Activated CD8-positive, alpha-beta T cell treated with anti-CD3 and anti-CD28 coated beads, Interleukin-2, amount 10 ng/mL, durations not matched to agents 7 days and 5 days (primary cell): ENCODE results near the gene UBAP2L. TPM values are rescaled to one million over a fixed set of nuclear protein-coding genes. Genes with fewer than 3 reads are reported as not detected.
"Not testable (repeated sequence)": the region's sequence is repeated elsewhere in the genome, so short reads cannot be mapped to it uniquely, and the experiment has no call there.

ENCODE experiments used
- ATAC-seq: fragments of 150-1000 bp; cut with Tn5 transposase; one replicate; pipeline ENCODE4 v1.10.0; 2021; ENCODE audit warnings: moderate library complexity
- CTCF ChIA-PET: fragments of 350-600 bp; sonication (Branson Sonifier 250); formaldehyde crosslinking; loops from one replicate; lab custom pipeline; 2021; ENCODE audit warnings: antibody characterized with exemption; lab: Charles Lee
- POLR2A ChIA-PET: fragments of 350-600 bp; sonication (Branson Sonifier 250); formaldehyde crosslinking; loops from one replicate; lab custom pipeline; 2021; ENCODE audit warnings: antibody characterized with exemption; lab: Charles Lee
- DNase-seq: peaks from one replicate; pipeline ENCODE4 v3.0.0-alpha.2; 2020
- H3K27ac Mint-ChIP-seq: one replicate; pipeline ENCODE4 v1.8.0; 2021; ENCODE audit warnings: mild to moderate bottlenecking, mixed read lengths
- H3K27me3 Mint-ChIP-seq: one replicate; pipeline ENCODE4 v1.8.0; 2021; ENCODE audit warnings: low read depth, mixed read lengths
- H3K36me3 Mint-ChIP-seq: one replicate; pipeline ENCODE4 v1.8.0; 2021; ENCODE audit warnings: low read depth, mixed read lengths
- H3K4me1 Mint-ChIP-seq: one replicate; pipeline ENCODE4 v1.8.0; 2021; ENCODE audit warnings: low read depth, mixed read lengths
- H3K4me3 Mint-ChIP-seq: one replicate; pipeline ENCODE4 v1.8.0; 2021; ENCODE audit warnings: mild to moderate bottlenecking, mixed read lengths
- H3K9me3 Mint-ChIP-seq: one replicate; pipeline ENCODE4 v1.8.0; 2022; ENCODE audit warnings: mixed read lengths; ENCODE audit not compliant: insufficient read depth
- total RNA-seq, 2 experiments: library from RNA; stranded (reverse); gene quantifications; one replicate each; pipeline ENCODE4 v1.2.3, GENCODE V29; 2021

UBAP2L gene
- total RNA-seq, 2 experiments from 2014 or later = 176 to 179 TPM

- H3K4me3 Mint-ChIP-seq, H3K9me3 Mint-ChIP-seq, H3K27me3 Mint-ChIP-seq, POLR2A ChIA-PET, DNase-seq, CTCF ChIA-PET, H3K4me1 Mint-ChIP-seq, ATAC-seq: not testable (repeated sequence)
- peak overlapping the region; percentile 47 for H3K27ac Mint-ChIP-seq
- H3K36me3 Mint-ChIP-seq = peaks cover 41% of the 10 kb centered on the region
Observed at GRCh38 chr1:154205778-154206177, 15.0 kb upstream of the UBAP2L start.

GRCh38 chr1:154206196-154206595 is 14.6 kb upstream of the UBAP2L start, which contains the start of gene CFAP141:
Gene CFAP141 (minus strand): TSS chr1:154206333. CDS start chr1:154206307, 26 bp downstream.
- Mint-ChIP-seq H3K36me3 (peaks cover 41% of the 10 kb centered on the region), H3K9me3 (no peaks in the 10 kb centered on the region), H3K4me3 (no peak within 1 kb of the TSS), H3K4me1 (peaks cover 4% of the 10 kb centered on the region), H3K27me3 (no peaks in the 10 kb centered on the region), H3K27ac (peak within 1 kb of the TSS; percentile 47)
- POLR2A ChIA-PET = no interaction called here
- peak; percentile 71 for ATAC-seq
- CTCF ChIA-PET = no interaction called here
- DNase-seq = no peak

- Mint-ChIP-seq H3K27me3 (no peaks in the 10 kb centered on the region), H3K27ac (no peak overlapping the region), H3K36me3 (peaks cover 47% of the 10 kb centered on the region), H3K4me3 (no peak overlapping the region), H3K4me1 (peaks cover 4% of the 10 kb centered on the region), H3K9me3 (no peaks in the 10 kb centered on the region)
- ChIA-PET CTCF (interaction anchor here (0.9 to 1.4 kb wide), 3 partner anchors 8 to 128 kb away, joined by 3 to 5 read pairs (median 4); a partner anchor contains a TSS), POLR2A (no interaction called here)
- no peak for DNase-seq
- no peak for ATAC-seq
Observed at GRCh38 chr1:154207262-154207661, 13.5 kb upstream of the UBAP2L start.

GRCh38 chr1:154208677-154209388 is 11.9 kb upstream of the UBAP2L start:
- H3K4me1 Mint-ChIP-seq = peaks cover 4% of the 10 kb centered on the region
- H3K4me3 Mint-ChIP-seq = no peak overlapping the region
- no peaks in the 10 kb centered on the region for H3K9me3 Mint-ChIP-seq
- ATAC-seq (no peak), DNase-seq (no peak)
- ChIA-PET CTCF (interaction anchor here (1.4 kb wide), 1 partner anchor 9 kb away, joined by 5 read pairs; no protein-coding TSS in a partner anchor), POLR2A (no interaction called here)
- H3K27me3 Mint-ChIP-seq = no peaks in the 10 kb centered on the region
- H3K36me3 Mint-ChIP-seq = peaks cover 59% of the 10 kb centered on the region
- no peak overlapping the region for H3K27ac Mint-ChIP-seq

- H3K4me1 Mint-ChIP-seq = peaks cover 13% of the 10 kb centered on the region
- ChIA-PET CTCF (interaction anchor here (3.9 kb wide), 1 partner anchor 13 kb away, joined by 14 read pairs; no protein-coding TSS in a partner anchor), POLR2A (no interaction called here)
Observed at GRCh38 chr1:154212083-154212482, 8.7 kb upstream of the UBAP2L start.

GRCh38 chr1:154213274-154213673 is 7.5 kb upstream of the UBAP2L start:
- ChIA-PET CTCF (interaction anchor here (1.0 to 3.9 kb wide), 2 partner anchors 14 to 122 kb away, joined by 3 to 14 read pairs; no protein-coding TSS in a partner anchor), POLR2A (interaction anchor here (0.6 kb wide), 1 partner anchor 313 kb away, joined by 3 read pairs; no protein-coding TSS in a partner anchor)
- peaks cover 56% of the 10 kb centered on the region for H3K36me3 Mint-ChIP-seq
- peaks cover 25% of the 10 kb centered on the region for H3K4me1 Mint-ChIP-seq
- no peak for DNase-seq
- no peak overlapping the region for H3K27ac Mint-ChIP-seq
- H3K4me3 Mint-ChIP-seq = no peak overlapping the region
- no peaks in the 10 kb centered on the region for H3K27me3 Mint-ChIP-seq
- ATAC-seq = no peak
- H3K9me3 Mint-ChIP-seq = no peaks in the 10 kb centered on the region

More at GRCh38 chr1:154212083-154212482, 8.7 kb upstream of the UBAP2L start:
- Mint-ChIP-seq H3K27ac (peak overlapping the region; percentile 71), H3K27me3 (no peaks in the 10 kb centered on the region), H3K9me3 (no peaks in the 10 kb centered on the region), H3K4me3 (no peak overlapping the region), H3K36me3 (peaks cover 55% of the 10 kb centered on the region)
- DNase-seq (no peak), ATAC-seq (no peak)

- peak overlapping the region; percentile 98 for H3K27ac Mint-ChIP-seq
- no peaks in the 10 kb centered on the region for H3K27me3 Mint-ChIP-seq
- H3K36me3 Mint-ChIP-seq = peaks cover 66% of the 10 kb centered on the region
- peak overlapping the region; percentile 99 for H3K4me3 Mint-ChIP-seq
- ChIA-PET POLR2A (interaction anchor here (1.0 to 2.6 kb wide), 5 partner anchors 14 to 228 kb away, joined by 3 to 18 read pairs (median 5); no protein-coding TSS in a partner anchor), CTCF (interaction anchor here (0.7 to 5.2 kb wide), 7 partner anchors 20 to 273 kb away, joined by 3 to 39 read pairs (median 4); no protein-coding TSS in a partner anchor)
- DNase-seq (no peak), ATAC-seq (no peak)
- H3K4me1 Mint-ChIP-seq = peaks cover 54% of the 10 kb centered on the region
- peaks cover 9% of the 10 kb centered on the region for H3K9me3 Mint-ChIP-seq
Observed at GRCh38 chr1:154218545-154218944, 2.2 kb upstream of the UBAP2L start.

GRCh38 chr1:154219541-154219940 is 1.2 kb upstream of the UBAP2L start:
- Mint-ChIP-seq H3K36me3 (peaks cover 65% of the 10 kb centered on the region), H3K9me3 (peaks cover 9% of the 10 kb centered on the region), H3K27me3 (no peaks in the 10 kb centered on the region), H3K4me3 (peak overlapping the region; percentile 99), H3K4me1 (peaks cover 59% of the 10 kb centered on the region), H3K27ac (peak overlapping the region; percentile 98)
- ChIA-PET CTCF (interaction anchor here (0.7 to 5.2 kb wide), 8 partner anchors 12 to 274 kb away, joined by 3 to 39 read pairs (median 4); no protein-coding TSS in a partner anchor), POLR2A (interaction anchor here (1.0 to 2.6 kb wide), 6 partner anchors 25 to 229 kb away, joined by 3 to 18 read pairs (median 5); no protein-coding TSS in a partner anchor)
- DNase-seq (no peak), ATAC-seq (no peak)

GRCh38 chr1:154220970-154221277 is 169 bp downstream of the UBAP2L start:
- CTCF ChIA-PET = interaction anchor here (0.6 to 1.7 kb wide), 4 partner anchors 22 to 124 kb away, joined by 3 to 9 read pairs (median 4); no protein-coding TSS in a partner anchor
- Mint-ChIP-seq H3K4me3 (peak overlapping the region; percentile 99), H3K36me3 (peaks cover 78% of the 10 kb centered on the region), H3K4me1 (peaks cover 61% of the 10 kb centered on the region), H3K27me3 (no peaks in the 10 kb centered on the region), H3K27ac (peak overlapping the region; percentile 98), H3K9me3 (peaks cover 9% of the 10 kb centered on the region)
- DNase-seq (no peak), ATAC-seq (no peak)
- POLR2A ChIA-PET = interaction anchor here (0.6 to 2.6 kb wide), 9 partner anchors 27 to 564 kb away, joined by 3 to 18 read pairs (median 4); partner anchors contain the start of gene RPS27

GRCh38 chr1:154221278-154222001 is 685 bp downstream of the UBAP2L start:
- Mint-ChIP-seq H3K4me3 (peak overlapping the region; percentile 99), H3K9me3 (peaks cover 9% of the 10 kb centered on the region), H3K27ac (peak overlapping the region; percentile 98), H3K27me3 (no peaks in the 10 kb centered on the region), H3K36me3 (peaks cover 78% of the 10 kb centered on the region), H3K4me1 (peaks cover 62% of the 10 kb centered on the region)
- ATAC-seq = peak; percentile 47
- peak; percentile 77 for DNase-seq
- ChIA-PET POLR2A (interaction anchor here (0.5 to 2.5 kb wide), 8 partner anchors 9 to 385 kb away, joined by 3 to 9 read pairs (median 4); no protein-coding TSS in a partner anchor), CTCF (interaction anchor here (0.6 to 2.6 kb wide), 6 partner anchors 22 to 123 kb away, joined by 3 to 12 read pairs (median 4); no protein-coding TSS in a partner anchor)

GRCh38 chr1:154222518-154222917 is 1.8 kb downstream of the UBAP2L start:
- peaks cover 59% of the 10 kb centered on the region for H3K4me1 Mint-ChIP-seq
- no peaks in the 10 kb centered on the region for H3K27me3 Mint-ChIP-seq
- CTCF ChIA-PET = interaction anchor here (0.8 to 3.6 kb wide), 8 partner anchors 12 to 113 kb away, joined by 3 to 17 read pairs (median 3); no protein-coding TSS in a partner anchor
- H3K36me3 Mint-ChIP-seq = peaks cover 83% of the 10 kb centered on the region
- peak overlapping the region; percentile 98 for H3K27ac Mint-ChIP-seq
- ATAC-seq (no peak), DNase-seq (no peak)
- POLR2A ChIA-PET = interaction anchor here (0.6 to 2.5 kb wide), 3 partner anchors 21 to 65 kb away, joined by 3 to 9 read pairs (median 7); no protein-coding TSS in a partner anchor
- H3K4me3 Mint-ChIP-seq = peak overlapping the region; percentile 99
- H3K9me3 Mint-ChIP-seq = peaks cover 9% of the 10 kb centered on the region
